ENCODE data around the gene FBXW5. TPM values are rescaled to one million over a fixed set of nuclear protein-coding genes. Genes with fewer than 3 reads are reported as not detected.

Gene FBXW5
- total and polyA plus RNA-seq, 9 of the 15 experiments (the other 6 are each of a cell fraction or from before 2014, with no cell fraction given) = 0.21 to 128 (median 37.0) TPM

- no peak for TF ChIP-seq ZNF407 (IDR thresholded peaks at IDR 0.05; ENCODE audit: low read depth)
- no peak for TF ChIP-seq SMARCB1 (IDR thresholded peaks at IDR 0.05; ENCODE audit: insufficient read length, low read depth)
- TF ChIP-seq RBM39 (optimal IDR thresholded peaks at IDR 0.05; ENCODE audit: low read depth, low read length) = no peak
- TF ChIP-seq MEIS2 (IDR thresholded peaks at IDR 0.05; ENCODE audit: partially characterized antibody) = no peak
- no peak for TF ChIP-seq UBTF (IDR thresholded peaks at IDR 0.05; ENCODE audit: borderline replicate concordance in 1 of 2, low read depth in 2 of 2, low read length in 2 of 2)
- TF ChIP-seq XRCC3 (IDR thresholded peaks at IDR 0.05) = no peak
- no peak for TF ChIP-seq SNRNP70 (optimal IDR thresholded peaks at IDR 0.05; ENCODE audit: low read depth, low read length)
- TF ChIP-seq TAF15 (IDR thresholded peaks at IDR 0.05; ENCODE audit: low read depth, low read length) = no peak
- TF ChIP-seq ZBTB11 (CRISPR knock-in tag; IDR thresholded peaks at IDR 0.05) = peak in 1 of 3 experiments; percentile 20; a peak in 1 of 6 replicates
- no peak for TF ChIP-seq TAL1 (IDR thresholded peaks at IDR 0.05)
- TF ChIP-seq ZNF12 (CRISPR knock-in tag; IDR thresholded peaks at IDR 0.05) = no peak
- TF ChIP-seq BRD9 (IDR thresholded peaks at IDR 0.05; ENCODE audit: low read depth, partially characterized antibody) = no peak
Measured at GRCh38 chr9:136949817-136950655, 5.5 kb upstream of the FBXW5 start (continued).

All from K562 (cell line).